Osteoblast (primary cell): ENCODE results near the gene LRRC47. TPM values are rescaled to one million over a fixed set of nuclear protein-coding genes. Genes with fewer than 3 reads are reported as not detected.

ENCODE experiments used
- DNase-seq: peaks from one replicate; pipeline ENCODE4 v3.0.0; 2011; ENCODE audit warnings: low spot score, mixed read lengths; ENCODE audit not compliant: insufficient read length; ENCODE audit errors: missing footprints
- H2AFZ ChIP-seq: 2 replicates; pipeline ENCODE4 v1.6.0; 2011; ENCODE audit warnings: mild to moderate bottlenecking, low read length
- H3K27ac ChIP-seq: 2 replicates; pipeline ENCODE4 v1.5.1; 2011; ENCODE audit warnings: mild to moderate bottlenecking, low read depth, low read length, moderate library complexity
- H3K27me3 ChIP-seq: 2 replicates; pipeline ENCODE4 v1.6.0; 2012; ENCODE audit warnings: mild to moderate bottlenecking, control low read depth, inconsistent platforms, low read length, moderate library complexity; ENCODE audit not compliant: insufficient read depth
- H3K36me3 ChIP-seq: 2 replicates; pipeline ENCODE4 v1.5.1; 2011; ENCODE audit warnings: mild to moderate bottlenecking, low read length, control low read depth, moderate library complexity; ENCODE audit not compliant: insufficient read depth
- H3K4me1 ChIP-seq: 2 replicates; pipeline ENCODE4 v1.5.1; 2011; ENCODE audit warnings: mild to moderate bottlenecking, low read length, control low read depth, moderate library complexity; ENCODE audit not compliant: insufficient read depth
- H3K4me2 ChIP-seq: 2 replicates; pipeline ENCODE4 v1.6.0; 2011; ENCODE audit warnings: mild to moderate bottlenecking, low read length; ENCODE audit not compliant: insufficient read depth
- H3K4me3 ChIP-seq: fragments of 200-600 bp; sonication (generic); 3 replicates; pipeline ENCODE4 v1.5.1; 2012; ENCODE audit warnings: mild to moderate bottlenecking, low read length, inconsistent platforms; ENCODE audit not compliant: insufficient read depth
- H3K79me2 ChIP-seq: 2 replicates; pipeline ENCODE4 v1.6.0; 2012; ENCODE audit warnings: mild to moderate bottlenecking, low read length, control low read depth, inconsistent platforms; ENCODE audit not compliant: insufficient read depth
- H3K9me3 ChIP-seq: 2 replicates; pipeline ENCODE4 v1.5.1; 2011; ENCODE audit warnings: low read depth, low read length, control low read depth
- H4K20me1 ChIP-seq: 2 replicates; pipeline ENCODE4 v1.6.0; 2012; ENCODE audit warnings: mild to moderate bottlenecking, low read length, control low read depth; ENCODE audit not compliant: insufficient read depth
- CTCF ChIP-seq: IDR thresholded peaks from 2 replicates; pipeline ENCODE4 v1.5.1; 2011; ENCODE audit warnings: mild to moderate bottlenecking, low read depth, low read length, moderate library complexity; ENCODE audit errors: extremely low read depth
- total RNA-seq: library from RNA; depleted of rRNA; stranded (reverse); fragments of >200 nt; gene quantifications from 2 replicates; pipeline ENCODE4 v1.2.3, GENCODE V29; 2012

The LRRC47 gene
- total RNA-seq, 1 donor = 30.0 TPM

GRCh38 chr1:3837685-3838084, 41.4 kb upstream of the LRRC47 start:
- H3K4me2 ChIP-seq = no peak overlapping the region
- no peaks in the 10 kb centered on the region for H4K20me1 ChIP-seq
- H3K36me3 ChIP-seq = peaks cover 51% of the 10 kb centered on the region
- H3K9me3 ChIP-seq = peaks cover 2% of the 10 kb centered on the region
- H3K4me1 ChIP-seq = no peaks in the 10 kb centered on the region
- DNase-seq = no peak
- no peak for TF ChIP-seq CTCF
- no peak overlapping the region for H3K27ac ChIP-seq
- H3K4me3 ChIP-seq = no peak overlapping the region
- H2AFZ ChIP-seq = no peak overlapping the region
- H3K27me3 ChIP-seq = no peaks in the 10 kb centered on the region
- no peaks in the 10 kb centered on the region for H3K79me2 ChIP-seq

DNA sequence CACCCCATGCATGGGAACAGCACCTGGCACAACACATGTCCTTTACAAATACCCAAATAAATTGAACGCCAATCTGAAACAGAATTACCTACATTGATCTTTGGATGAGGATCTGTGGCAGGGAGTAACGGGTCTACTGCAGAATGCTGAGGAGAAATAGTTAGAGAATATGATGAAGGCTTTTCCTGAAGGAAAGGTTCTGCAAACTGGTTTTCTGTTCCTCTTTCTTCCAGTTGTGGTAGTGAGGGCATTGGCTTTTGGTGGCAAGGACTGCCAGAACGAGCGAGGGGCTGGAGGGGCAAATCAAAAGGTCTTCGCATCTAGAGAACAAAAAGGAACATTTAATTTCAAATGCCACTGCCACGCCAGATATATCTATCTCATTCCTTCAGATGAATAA, 40.9 kb upstream of the LRRC47 start:
- no peak for DNase-seq

DNA sequence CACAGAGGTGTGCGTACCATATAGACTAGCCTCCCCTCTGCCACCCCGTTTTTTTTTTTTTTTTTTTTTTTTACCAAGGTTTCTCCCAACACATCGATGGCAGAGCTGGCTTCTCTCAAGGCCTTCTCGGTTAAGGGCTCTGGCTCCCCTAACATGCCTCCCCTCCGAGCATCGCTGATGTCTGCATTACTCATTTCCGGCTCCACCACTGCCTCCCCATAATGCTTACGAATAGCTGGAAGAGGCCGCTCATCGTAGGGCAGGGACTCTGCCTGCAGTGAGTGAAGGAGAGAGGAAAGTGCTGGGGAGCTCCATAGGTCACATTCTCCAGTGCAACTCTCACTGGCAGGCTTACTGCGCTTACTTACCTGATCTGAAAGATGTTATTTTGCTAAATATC, 40.1 kb upstream of the LRRC47 start:
- no peaks in the 10 kb centered on the region for H4K20me1 ChIP-seq
- H3K27ac ChIP-seq = no peak overlapping the region
- no peaks in the 10 kb centered on the region for H3K27me3 ChIP-seq
- TF ChIP-seq CTCF = no peak
- H3K36me3 ChIP-seq = peaks cover 51% of the 10 kb centered on the region
- H3K4me1 ChIP-seq = no peaks in the 10 kb centered on the region
- peaks cover 2% of the 10 kb centered on the region for H3K9me3 ChIP-seq
- no peaks in the 10 kb centered on the region for H3K79me2 ChIP-seq
- H2AFZ ChIP-seq = no peak overlapping the region
- H3K4me2 ChIP-seq = no peak overlapping the region
- no peak overlapping the region for H3K4me3 ChIP-seq
- DNase-seq = no peak

More for the DNA sequence above, 40.9 kb upstream of the LRRC47 start:
- Histone ChIP-seq H3K4me2 (no peak overlapping the region), H3K36me3 (peaks cover 55% of the 10 kb centered on the region), H3K27me3 (no peaks in the 10 kb centered on the region), H3K27ac (no peak overlapping the region), H3K9me3 (peaks cover 2% of the 10 kb centered on the region), H3K4me3 (no peak overlapping the region), H3K4me1 (no peaks in the 10 kb centered on the region), H4K20me1 (no peaks in the 10 kb centered on the region), H2AFZ (no peak overlapping the region), H3K79me2 (no peaks in the 10 kb centered on the region)
- TF ChIP-seq CTCF = no peak

GRCh38 chr1:3834701-3835100, 38.4 kb upstream of the LRRC47 start:
- H3K79me2 ChIP-seq = no peaks in the 10 kb centered on the region
- no peaks in the 10 kb centered on the region for H3K27me3 ChIP-seq
- H3K4me1 ChIP-seq = no peaks in the 10 kb centered on the region
- no peak overlapping the region for H3K4me2 ChIP-seq
- DNase-seq = no peak
- H3K4me3 ChIP-seq = no peak overlapping the region
- H4K20me1 ChIP-seq = no peaks in the 10 kb centered on the region
- no peak overlapping the region for H2AFZ ChIP-seq
- peaks cover 57% of the 10 kb centered on the region for H3K36me3 ChIP-seq
- no peak for TF ChIP-seq CTCF
- peaks cover 2% of the 10 kb centered on the region for H3K9me3 ChIP-seq
- H3K27ac ChIP-seq = no peak overlapping the region
